ENCODE measurements around the gene CHRNB4.
"Not testable (repeated sequence)": the region's sequence is repeated elsewhere in the genome, so short reads cannot be mapped to it uniquely, and the experiment has no call there.

Gene CHRNB4

GRCh38 chr15:78617076-78617475, 23.9 kb downstream of the CHRNB4 start:
- Histone ChIP-seq H3K9ac (ENCODE audit: low read length) (no peak overlapping the region), H3K4me1 (ENCODE audit: control insufficient read depth, insufficient read depth, low read length) (peaks cover 15% of the 10 kb centered on the region), H3K27me3 (ENCODE audit: control insufficient read depth, insufficient read depth, low read length) (peaks cover 5% of the 10 kb centered on the region), H3K4me3 (ENCODE audit: low read length) (no peak overlapping the region), H3K27ac (ENCODE audit: low read depth, low read length) (no peak overlapping the region), H3K36me3 (ENCODE audit: control insufficient read depth, insufficient read depth, low read length) (no peaks in the 10 kb centered on the region)

DNA sequence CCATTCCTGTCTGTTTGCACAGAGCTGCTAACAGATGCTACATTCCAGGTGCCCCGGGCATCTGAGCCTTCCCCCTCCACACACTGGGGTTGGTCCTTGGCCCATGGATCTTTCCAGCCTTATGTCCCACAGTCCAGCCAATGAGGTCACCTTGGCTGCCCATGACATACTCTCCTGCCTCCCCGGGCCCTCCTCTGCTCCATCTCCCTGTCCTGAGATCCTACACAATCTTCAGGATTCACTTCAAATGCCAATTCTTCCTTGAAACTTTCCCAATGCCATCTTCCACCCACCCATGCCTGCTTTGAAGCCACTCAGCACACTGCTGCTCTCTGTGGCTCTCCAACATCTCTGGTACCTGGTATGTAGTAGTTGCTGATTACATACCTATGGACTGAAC, 24.5 kb downstream of the CHRNB4 start:
- H3K9ac ChIP-seq (ENCODE audit: low read length), result no peak overlapping the region
- peaks cover 5% of the 10 kb centered on the region for H3K27me3 ChIP-seq (ENCODE audit: control insufficient read depth, insufficient read depth, low read length)
- H3K4me1 ChIP-seq (ENCODE audit: control insufficient read depth, insufficient read depth, low read length), result peaks cover 15% of the 10 kb centered on the region
- no peak overlapping the region for H3K4me3 ChIP-seq (ENCODE audit: low read length)
- no peak overlapping the region for H3K27ac ChIP-seq (ENCODE audit: low read depth, low read length)
- H3K36me3 ChIP-seq (ENCODE audit: control insufficient read depth, insufficient read depth, low read length), result no peaks in the 10 kb centered on the region

- Histone ChIP-seq H3K27ac (ENCODE audit: low read depth, low read length) (no peak overlapping the region), H3K4me3 (ENCODE audit: low read length) (no peak overlapping the region), H3K4me1 (ENCODE audit: control insufficient read depth, insufficient read depth, low read length) (peaks cover 15% of the 10 kb centered on the region), H3K9ac (ENCODE audit: low read length) (no peak overlapping the region), H3K27me3 (ENCODE audit: control insufficient read depth, insufficient read depth, low read length) (peaks cover 5% of the 10 kb centered on the region), H3K36me3 (ENCODE audit: control insufficient read depth, insufficient read depth, low read length) (no peaks in the 10 kb centered on the region)
These were observed 25.8 kb downstream of the CHRNB4 start for GRCh38 chr15:78615151-78615589.

GRCh38 chr15:78614021-78614420, 27.0 kb downstream of the CHRNB4 start:
- Histone ChIP-seq H3K36me3 (ENCODE audit: control insufficient read depth, insufficient read depth, low read length) (no peaks in the 10 kb centered on the region), H3K4me3 (ENCODE audit: low read length) (no peak overlapping the region), H3K4me1 (ENCODE audit: control insufficient read depth, insufficient read depth, low read length) (peaks cover 7% of the 10 kb centered on the region), H3K27me3 (ENCODE audit: control insufficient read depth, insufficient read depth, low read length) (no peaks in the 10 kb centered on the region), H3K27ac (ENCODE audit: low read depth, low read length) (no peak overlapping the region), H3K9ac (ENCODE audit: low read length) (no peak overlapping the region)

DNA sequence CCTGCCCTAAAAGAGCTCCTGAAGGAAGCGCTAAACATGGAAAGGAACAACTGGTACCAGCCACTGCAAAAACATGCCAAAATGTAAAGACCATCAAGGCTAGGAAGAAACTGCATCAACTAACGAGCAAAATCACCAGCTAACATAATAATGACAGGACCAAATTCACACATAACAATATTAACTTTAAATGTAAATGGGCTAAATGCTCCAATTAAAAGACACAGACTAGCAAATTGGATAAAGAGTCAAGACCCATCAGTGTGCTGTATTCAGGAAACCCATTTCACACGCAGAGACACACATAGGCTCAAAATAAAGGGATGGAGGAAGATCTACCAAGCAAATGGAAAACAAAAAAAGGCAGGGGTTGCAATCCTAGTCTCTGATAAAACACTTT, 31.5 kb downstream of the CHRNB4 start:
- not testable (repeated sequence) for H3K9ac ChIP-seq (ENCODE audit: low read length); H3K27ac ChIP-seq (ENCODE audit: low read depth, low read length); H3K4me3 ChIP-seq (ENCODE audit: low read length); H3K4me1 ChIP-seq (ENCODE audit: control insufficient read depth, insufficient read depth, low read length); H3K36me3 ChIP-seq (ENCODE audit: control insufficient read depth, insufficient read depth, low read length); H3K27me3 ChIP-seq (ENCODE audit: control insufficient read depth, insufficient read depth, low read length)

- H3K9ac ChIP-seq (ENCODE audit: low read length), result no peak overlapping the region
- no peak overlapping the region for H3K27ac ChIP-seq (ENCODE audit: low read depth, low read length)
- no peaks in the 10 kb centered on the region for H3K4me1 ChIP-seq (ENCODE audit: control insufficient read depth, insufficient read depth, low read length)
- H3K36me3 ChIP-seq (ENCODE audit: control insufficient read depth, insufficient read depth, low read length), result no peaks in the 10 kb centered on the region
- no peaks in the 10 kb centered on the region for H3K27me3 ChIP-seq (ENCODE audit: control insufficient read depth, insufficient read depth, low read length)
- no peak overlapping the region for H3K4me3 ChIP-seq (ENCODE audit: low read length)
These were observed 35.3 kb downstream of the CHRNB4 start for GRCh38 chr15:78605680-78606079.

GRCh38 chr15:78605201-78605600, 35.8 kb downstream of the CHRNB4 start:
- Histone ChIP-seq H3K27me3 (ENCODE audit: control insufficient read depth, insufficient read depth, low read length) (no peaks in the 10 kb centered on the region), H3K36me3 (ENCODE audit: control insufficient read depth, insufficient read depth, low read length) (no peaks in the 10 kb centered on the region), H3K4me1 (ENCODE audit: control insufficient read depth, insufficient read depth, low read length) (no peaks in the 10 kb centered on the region), H3K4me3 (ENCODE audit: low read length) (no peak overlapping the region), H3K9ac (ENCODE audit: low read length) (no peak overlapping the region), H3K27ac (ENCODE audit: low read depth, low read length) (no peak overlapping the region)

DNA sequence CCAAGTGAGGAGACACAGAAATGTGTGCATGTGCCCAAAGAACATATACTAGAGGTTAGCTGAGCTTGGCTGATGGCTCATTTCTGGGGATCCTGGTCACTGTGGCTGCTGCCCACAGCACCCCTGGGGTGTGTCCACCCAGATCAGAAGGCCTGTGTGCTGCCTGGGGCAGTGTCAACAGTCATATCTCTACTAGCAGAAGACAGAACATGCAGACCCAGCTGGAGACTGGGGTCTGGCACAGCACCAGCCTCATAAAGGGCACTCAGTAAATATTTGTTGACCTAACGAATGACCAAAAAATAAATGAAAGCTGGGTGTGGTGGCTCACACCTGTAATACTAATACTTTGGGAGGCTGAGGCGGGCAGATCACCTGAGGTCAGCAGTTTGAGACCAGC, 36.6 kb downstream of the CHRNB4 start:
- Histone ChIP-seq H3K4me1 (ENCODE audit: control insufficient read depth, insufficient read depth, low read length) (no peaks in the 10 kb centered on the region), H3K36me3 (ENCODE audit: control insufficient read depth, insufficient read depth, low read length) (no peaks in the 10 kb centered on the region), H3K4me3 (ENCODE audit: low read length) (no peak overlapping the region), H3K27me3 (ENCODE audit: control insufficient read depth, insufficient read depth, low read length) (no peaks in the 10 kb centered on the region), H3K27ac (ENCODE audit: low read depth, low read length) (no peak overlapping the region), H3K9ac (ENCODE audit: low read length) (no peak overlapping the region)

GRCh38 chr15:78603467-78603866, 37.5 kb downstream of the CHRNB4 start:
- Histone ChIP-seq H3K27ac (ENCODE audit: low read depth, low read length) (no peak overlapping the region), H3K9ac (ENCODE audit: low read length) (no peak overlapping the region), H3K4me3 (ENCODE audit: low read length) (no peak overlapping the region), H3K4me1 (ENCODE audit: control insufficient read depth, insufficient read depth, low read length) (no peaks in the 10 kb centered on the region), H3K27me3 (ENCODE audit: control insufficient read depth, insufficient read depth, low read length) (no peaks in the 10 kb centered on the region), H3K36me3 (ENCODE audit: control insufficient read depth, insufficient read depth, low read length) (no peaks in the 10 kb centered on the region)

DNA sequence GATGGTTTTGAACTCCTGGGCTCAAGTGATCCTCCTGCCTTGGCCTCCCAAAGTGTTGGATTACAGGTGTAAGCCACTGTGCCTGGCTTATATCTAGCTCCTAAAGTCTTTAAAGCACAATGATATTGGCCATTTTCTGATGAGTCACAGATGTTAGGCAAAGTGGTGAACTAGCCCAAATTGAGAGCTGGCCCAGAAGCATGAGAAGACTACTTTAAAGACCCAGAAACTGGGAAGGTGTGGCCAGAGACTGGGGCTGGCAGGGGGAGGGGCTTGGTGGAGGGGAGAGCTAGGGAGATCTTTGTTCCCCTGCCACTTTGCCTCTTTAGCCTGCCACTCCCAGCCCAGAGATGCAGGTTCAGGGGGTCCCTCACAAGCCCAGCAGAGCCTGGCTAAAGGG, 41.8 kb downstream of the CHRNB4 start:
- no peaks in the 10 kb centered on the region for H3K4me1 ChIP-seq (ENCODE audit: control insufficient read depth, insufficient read depth, low read length)
- no peaks in the 10 kb centered on the region for H3K27me3 ChIP-seq (ENCODE audit: control insufficient read depth, insufficient read depth, low read length)
- H3K4me3 ChIP-seq (ENCODE audit: low read length), result no peak overlapping the region
- H3K27ac ChIP-seq (ENCODE audit: low read depth, low read length), result no peak overlapping the region
- H3K36me3 ChIP-seq (ENCODE audit: control insufficient read depth, insufficient read depth, low read length), result no peaks in the 10 kb centered on the region
- no peak overlapping the region for H3K9ac ChIP-seq (ENCODE audit: low read length)

DNA sequence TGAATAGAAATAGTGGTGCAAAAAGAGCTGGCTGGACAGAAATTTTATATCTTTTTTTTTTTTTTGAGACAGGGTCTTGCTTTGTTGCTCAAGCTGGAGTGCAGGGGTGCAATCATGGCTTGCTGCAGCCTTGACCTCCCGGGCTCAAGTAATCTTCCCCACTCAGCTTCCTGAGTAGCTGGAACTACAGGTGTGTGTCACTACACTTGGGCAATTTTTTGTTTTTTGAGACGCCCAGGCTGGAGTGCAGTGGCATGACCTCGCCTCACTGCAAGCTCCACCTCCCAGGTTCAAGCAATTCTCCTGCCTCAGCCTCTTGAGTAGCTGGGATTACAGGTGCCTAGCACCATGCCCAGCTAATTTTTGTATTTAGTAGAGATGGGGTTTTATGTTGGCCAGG, 42.7 kb downstream of the CHRNB4 start:
- Histone ChIP-seq H3K4me3 (ENCODE audit: low read length) (no peak overlapping the region), H3K27me3 (ENCODE audit: control insufficient read depth, insufficient read depth, low read length) (no peaks in the 10 kb centered on the region), H3K27ac (ENCODE audit: low read depth, low read length) (no peak overlapping the region), H3K4me1 (ENCODE audit: control insufficient read depth, insufficient read depth, low read length) (no peaks in the 10 kb centered on the region), H3K36me3 (ENCODE audit: control insufficient read depth, insufficient read depth, low read length) (no peaks in the 10 kb centered on the region), H3K9ac (ENCODE audit: low read length) (no peak overlapping the region)

- no peaks in the 10 kb centered on the region for H3K36me3 ChIP-seq (ENCODE audit: control insufficient read depth, insufficient read depth, low read length)
- H3K4me3 ChIP-seq (ENCODE audit: low read length), result no peak overlapping the region
- no peak overlapping the region for H3K27ac ChIP-seq (ENCODE audit: low read depth, low read length)
- H3K9ac ChIP-seq (ENCODE audit: low read length), result no peak overlapping the region
- H3K4me1 ChIP-seq (ENCODE audit: control insufficient read depth, insufficient read depth, low read length), result no peaks in the 10 kb centered on the region
- no peaks in the 10 kb centered on the region for H3K27me3 ChIP-seq (ENCODE audit: control insufficient read depth, insufficient read depth, low read length)
These were observed 43.4 kb downstream of the CHRNB4 start for GRCh38 chr15:78597583-78597982.

- Histone ChIP-seq H3K4me3 (ENCODE audit: low read length) (no peak overlapping the region), H3K36me3 (ENCODE audit: control insufficient read depth, insufficient read depth, low read length) (no peaks in the 10 kb centered on the region), H3K4me1 (ENCODE audit: control insufficient read depth, insufficient read depth, low read length) (no peaks in the 10 kb centered on the region), H3K27me3 (ENCODE audit: control insufficient read depth, insufficient read depth, low read length) (no peaks in the 10 kb centered on the region), H3K27ac (ENCODE audit: low read depth, low read length) (no peak overlapping the region), H3K9ac (ENCODE audit: low read length) (no peak overlapping the region)
These were observed 66.1 kb downstream of the CHRNB4 start for GRCh38 chr15:78574944-78575343.

Data from rectal smooth muscle tissue (tissue), 1 donor.